ENCODE data around the gene RALGPS1. TPM values are rescaled to one million over a fixed set of nuclear protein-coding genes. Genes with fewer than 3 reads are reported as not detected.

RALGPS1 gene
- total RNA-seq (10 to 100 TPM; 11.4 to 18.6 (median 14.3) TPM), polyA plus RNA-seq (10 to 100 TPM in 1 of 3 donors, 1 to 10 TPM in 2; 6.6 to 11.0 (median 9.0) TPM)

DNA sequence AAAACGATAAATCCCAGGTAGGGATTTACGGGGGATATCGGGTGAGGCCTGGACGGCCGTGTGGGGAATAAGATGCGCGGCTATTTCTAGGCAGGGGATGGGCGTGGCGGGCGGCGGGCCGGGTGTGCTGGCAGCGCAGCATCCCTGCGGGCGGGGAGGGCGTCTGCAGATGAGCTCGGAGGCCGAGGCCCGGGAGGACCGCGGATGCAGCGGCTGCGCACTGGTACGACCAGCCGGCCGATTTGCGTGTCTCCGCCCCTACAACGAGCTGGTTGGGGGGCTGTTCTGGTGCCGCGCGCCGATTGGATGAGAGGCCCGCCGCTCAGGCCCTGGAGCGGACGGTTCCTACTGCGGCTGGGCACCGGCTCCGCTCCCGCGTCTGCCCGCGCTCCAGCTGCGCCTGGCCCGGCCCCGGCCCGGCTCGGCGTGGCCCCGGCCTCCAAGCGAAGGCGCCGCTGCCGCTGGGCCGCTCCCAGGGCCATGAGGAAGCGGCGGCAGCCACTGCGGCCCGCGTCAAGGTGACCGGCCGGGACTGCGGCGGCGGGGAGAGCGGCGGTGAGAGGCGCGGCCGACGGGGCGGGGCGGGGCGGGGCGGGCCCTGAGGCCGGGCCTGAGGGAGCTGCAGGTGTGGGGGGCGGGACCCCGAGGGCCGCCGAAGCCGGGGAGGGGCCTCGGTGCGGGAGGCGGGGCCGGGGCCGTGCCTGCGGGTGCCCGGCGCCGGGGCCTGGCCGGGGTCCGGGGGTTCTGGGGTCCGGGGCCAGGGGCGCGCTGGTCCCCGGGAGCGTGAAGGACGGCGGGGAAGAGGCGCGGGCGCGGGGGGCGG is at the start of gene RALGPS1:
Gene RALGPS1 (plus strand): TSS at position 325 of the 823 bp plus-strand sequence. CDS start 47,508 bp downstream, outside the sequence.
- intact Hi-C loops (cut with DNase I), result loop anchor here (2.0 kb wide), 1 partner anchor 54 kb away; the partner anchor contains the start of gene ZBTB34
- Histone ChIP-seq H3K4me3 (peak within 1 kb of the TSS; percentile 23 to 73 (median 64)), H3K4me1 (peaks cover 0 to 11% (median 10%) of the 10 kb centered on the region in 4 donors), H3K36me3 (no peaks in the 10 kb centered on the region), H3K9me3 (no peaks in the 10 kb centered on the region), H3K27me3 (no peaks in the 10 kb centered on the region), H3K27ac (peak within 1 kb of the TSS; percentile 74 to 90 (median 82))
- DNase-seq, result peak; percentile 98
- TF ChIP-seq POLR2AphosphoS5 (IDR thresholded peaks at IDR 0.05) (peak in 3 of 4 donors; percentile 55 to 58 (median 58)), POLR2A (IDR thresholded peaks at IDR 0.05) (no peak)
- WGBS, 2 donors, result 1% methylated on average over 105 of the region's 105 CpGs

GRCh38 chr9:126869368-126869767 is 45.2 kb upstream of the RALGPS1 start:
- Histone ChIP-seq H3K4me1 (peaks cover 0 to 13% (median 6%) of the 10 kb centered on the region in 4 donors), H3K36me3 (peaks cover 0 to 14% (median under 1%) of the 10 kb centered on the region in 4 donors), H3K4me3 (no peak overlapping the region), H3K9me3 (no peaks in the 10 kb centered on the region), H3K27ac (no peak overlapping the region), H3K27me3 (no peaks in the 10 kb centered on the region)
- WGBS, 2 donors, result 89 to 94% methylated on average over 7 of the region's 7 CpGs
- DNase-seq, result no peak
- TF ChIP-seq EP300 (IDR thresholded peaks at IDR 0.05) (no peak), POLR2AphosphoS5 (IDR thresholded peaks at IDR 0.05) (no peak), POLR2A (IDR thresholded peaks at IDR 0.05) (no peak)
- TF ChIP-seq, protein P1, sequence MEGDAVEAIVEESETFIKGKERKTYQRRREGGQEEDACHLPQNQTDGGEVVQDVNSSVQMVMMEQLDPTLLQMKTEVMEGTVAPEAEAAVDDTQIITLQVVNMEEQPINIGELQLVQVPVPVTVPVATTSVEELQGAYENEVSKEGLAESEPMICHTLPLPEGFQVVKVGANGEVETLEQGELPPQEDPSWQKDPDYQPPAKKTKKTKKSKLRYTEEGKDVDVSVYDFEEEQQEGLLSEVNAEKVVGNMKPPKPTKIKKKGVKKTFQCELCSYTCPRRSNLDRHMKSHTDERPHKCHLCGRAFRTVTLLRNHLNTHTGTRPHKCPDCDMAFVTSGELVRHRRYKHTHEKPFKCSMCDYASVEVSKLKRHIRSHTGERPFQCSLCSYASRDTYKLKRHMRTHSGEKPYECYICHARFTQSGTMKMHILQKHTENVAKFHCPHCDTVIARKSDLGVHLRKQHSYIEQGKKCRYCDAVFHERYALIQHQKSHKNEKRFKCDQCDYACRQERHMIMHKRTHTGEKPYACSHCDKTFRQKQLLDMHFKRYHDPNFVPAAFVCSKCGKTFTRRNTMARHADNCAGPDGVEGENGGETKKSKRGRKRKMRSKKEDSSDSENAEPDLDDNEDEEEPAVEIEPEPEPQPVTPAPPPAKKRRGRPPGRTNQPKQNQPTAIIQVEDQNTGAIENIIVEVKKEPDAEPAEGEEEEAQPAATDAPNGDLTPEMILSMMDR (IDR thresholded peaks at IDR 0.05), result no peak
- intact Hi-C loops (cut with DNase I), result no loop called here

GRCh38 chr9:126872516-126872915 is 42.1 kb upstream of the RALGPS1 start:
- TF ChIP-seq POLR2A (IDR thresholded peaks at IDR 0.05) (no peak), EP300 (IDR thresholded peaks at IDR 0.05) (no peak), POLR2AphosphoS5 (IDR thresholded peaks at IDR 0.05) (no peak)
- TF ChIP-seq, protein P1 (IDR thresholded peaks at IDR 0.05), result no peak
- Histone ChIP-seq H3K27me3 (no peaks in the 10 kb centered on the region), H3K4me1 (peaks cover 0 to 12% (median 5%) of the 10 kb centered on the region in 4 donors), H3K9me3 (no peaks in the 10 kb centered on the region), H3K4me3 (no peak overlapping the region), H3K36me3 (peaks cover 0 to 6% (median 0%) of the 10 kb centered on the region in 4 donors), H3K27ac (no peak overlapping the region)
- intact Hi-C loops (cut with DNase I), result no loop called here
- 85 to 92% methylated on average over 4 of the region's 4 CpGs for WGBS, 2 donors
- DNase-seq, result no peak

DNA sequence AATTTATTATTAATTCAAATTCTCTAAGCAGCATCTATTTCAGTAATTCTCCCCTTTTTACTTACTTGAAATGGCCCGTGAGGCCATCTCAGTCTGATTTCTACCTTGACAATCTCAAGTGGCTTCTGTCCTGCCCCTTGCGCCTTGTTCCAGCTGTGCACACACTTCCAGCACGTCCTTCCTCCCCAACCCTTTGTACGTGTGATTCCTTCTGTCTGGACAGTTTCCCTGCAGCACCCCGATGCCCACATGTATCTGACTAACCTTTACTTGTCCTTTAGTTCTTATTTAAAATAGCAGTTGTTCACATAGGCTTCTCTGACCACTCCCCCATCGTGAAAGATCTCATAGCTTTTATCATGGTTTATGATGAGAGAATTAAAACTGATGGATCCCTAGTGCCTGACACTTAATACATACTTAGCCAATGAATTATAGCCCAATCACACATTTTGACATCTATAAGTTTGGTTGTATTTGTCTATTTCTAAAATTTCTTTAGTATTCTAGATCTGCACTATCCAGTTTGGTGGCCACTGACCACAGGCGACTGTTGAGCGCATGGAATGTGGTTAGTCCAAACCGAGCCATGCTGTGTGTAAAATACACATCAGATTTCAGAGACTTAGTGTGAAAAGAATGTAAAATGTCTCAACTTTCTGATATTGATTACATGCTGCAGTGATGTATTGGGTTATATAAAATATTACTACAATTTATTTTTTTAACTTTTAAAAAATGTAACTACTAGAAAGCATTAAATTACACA is 39.9 kb upstream of the RALGPS1 start:
- intact Hi-C loops (cut with DNase I), result no loop called here
- H3K36me3 ChIP-seq, result peaks cover 3 to 6% (median 4%) of the 10 kb centered on the region in 4 donors
- H3K27ac ChIP-seq, result no peak overlapping the region
- H3K4me3 ChIP-seq, result no peak overlapping the region
- no peak for DNase-seq
- H3K4me1 ChIP-seq, result no peaks in the 10 kb centered on the region
- 81 to 82% methylated on average over 9 of the region's 9 CpGs for WGBS, 2 donors
- TF ChIP-seq POLR2AphosphoS5 (IDR thresholded peaks at IDR 0.05), result no peak
- no peak for TF ChIP-seq EP300 (IDR thresholded peaks at IDR 0.05)
- TF ChIP-seq, protein P1 (IDR thresholded peaks at IDR 0.05), result no peak
- no peak for TF ChIP-seq POLR2A (IDR thresholded peaks at IDR 0.05)
- no peaks in the 10 kb centered on the region for H3K27me3 ChIP-seq
- no peaks in the 10 kb centered on the region for H3K9me3 ChIP-seq

Measured in sigmoid colon (tissue), 7 donors.